Mesenchymal stem cell (in vitro differentiated cells and primary cell): Measurements from ENCODE around the gene NME7.

ENCODE experiments used
- DNase-seq: peaks from one replicate; pipeline ENCODE4 v3.0.0-alpha.2; 2013
- H2AFZ ChIP-seq: one replicate; pipeline ENCODE4 v1.6.1; 2013; ENCODE audit warnings: low read depth, mild to moderate bottlenecking, control low read depth, inconsistent platforms, low read length, moderate library complexity
- H2AK5ac ChIP-seq: 2 replicates; pipeline ENCODE4 v1.6.1; 2013; ENCODE audit warnings: low read length, moderate library complexity, mild to moderate bottlenecking, inconsistent platforms; ENCODE audit not compliant: severe bottlenecking
- H2BK120ac ChIP-seq: one replicate; pipeline ENCODE4 v1.6.1; 2013; ENCODE audit warnings: low read depth, mild to moderate bottlenecking, inconsistent platforms, low read length, moderate library complexity
- H2BK12ac ChIP-seq, 2 experiments: one replicate each; pipeline ENCODE4 v1.6.1; 2013; ENCODE audit warnings: inconsistent platforms in 2 of 2, low read length in 2 of 2, mild to moderate bottlenecking in 2 of 2, moderate library complexity in 2 of 2, control low read depth in 1 of 2
- H2BK15ac ChIP-seq: one replicate; pipeline ENCODE4 v1.6.1; 2013; ENCODE audit warnings: mild to moderate bottlenecking, low read depth, inconsistent platforms; ENCODE audit not compliant: poor library complexity, severe bottlenecking
- H2BK5ac ChIP-seq: 2 replicates; pipeline ENCODE4 v1.6.1; 2013; ENCODE audit warnings: low read depth, mild to moderate bottlenecking, low read length, control low read depth, inconsistent platforms; ENCODE audit not compliant: poor library complexity, severe bottlenecking
- H3K14ac ChIP-seq, 2 experiments: one replicate each; pipeline ENCODE4 v1.6.1; 2013; ENCODE audit warnings: inconsistent platforms in 2 of 2, low read length in 2 of 2, control low read depth in 1 of 2, mild to moderate bottlenecking in 1 of 2, moderate library complexity in 1 of 2
- H3K18ac ChIP-seq, 2 experiments: one replicate each; pipeline ENCODE4 v1.6.1; 2013; ENCODE audit warnings: inconsistent platforms in 2 of 2, low read length in 2 of 2, control low read depth in 1 of 2, low read depth in 1 of 2, mild to moderate bottlenecking in 1 of 2
- H3K23ac ChIP-seq, 2 experiments: one replicate each; pipeline ENCODE4 v1.6.1; 2013; ENCODE audit warnings: inconsistent platforms in 2 of 2, low read length in 2 of 2, mild to moderate bottlenecking in 2 of 2, moderate library complexity in 2 of 2, control low read depth in 1 of 2
- H3K27ac ChIP-seq: 2 replicates; pipeline ENCODE4 v1.5.1; 2013; ENCODE audit warnings: mild to moderate bottlenecking, moderate library complexity, low read length, control low read depth, inconsistent platforms; ENCODE audit not compliant: poor library complexity, severe bottlenecking
- H3K27me3 ChIP-seq, 2 experiments: 2 replicates each; pipeline versions ENCODE4 v1.6.1 to v1.7.0; 2013; ENCODE audit warnings: low read length in 2 of 2, mild to moderate bottlenecking in 2 of 2, moderate library complexity in 2 of 2, control low read depth in 1 of 2, inconsistent platforms in 1 of 2; ENCODE audit not compliant: control insufficient read depth in 1 of 2, insufficient read depth in 1 of 2
- H3K36me3 ChIP-seq, 2 experiments: 2 replicates each; pipeline versions ENCODE4 v1.6.1 to v1.7.0; 2013; ENCODE audit warnings: low read length in 2 of 2, control low read depth in 1 of 2, inconsistent platforms in 1 of 2, low read depth in 1 of 2, mild to moderate bottlenecking in 1 of 2; ENCODE audit not compliant: insufficient read depth in 2 of 2, control insufficient read depth in 1 of 2
- H3K4ac ChIP-seq, 2 experiments: one replicate each; pipeline ENCODE4 v1.6.1; 2013; ENCODE audit warnings: inconsistent platforms in 2 of 2, low read length in 2 of 2, mild to moderate bottlenecking in 2 of 2, moderate library complexity in 2 of 2, control low read depth in 1 of 2, low read depth in 1 of 2
- H3K4me1 ChIP-seq: 2 replicates; pipeline ENCODE4 v1.6.1; 2013; ENCODE audit warnings: low read depth, low read length, control low read depth; ENCODE audit not compliant: control insufficient read depth, insufficient read depth
- H3K4me2 ChIP-seq: 2 replicates; pipeline ENCODE4 v1.6.1; 2013; ENCODE audit warnings: low read length, mild to moderate bottlenecking, inconsistent platforms; ENCODE audit not compliant: poor library complexity, severe bottlenecking
- H3K4me3 ChIP-seq, 2 experiments: 2 replicates each; pipeline versions ENCODE4 v1.5.1 to v1.7.0; 2013; ENCODE audit warnings: low read length in 2 of 2, mild to moderate bottlenecking in 2 of 2, control low read depth in 1 of 2, low read depth in 1 of 2; ENCODE audit not compliant: insufficient read depth in 1 of 2
- H3K79me1 ChIP-seq: replicated peaks from 2 replicates; pipeline ENCODE4 v1.6.1; 2013; ENCODE audit warnings: mild to moderate bottlenecking, control low read depth, low read length, inconsistent platforms; ENCODE audit not compliant: poor library complexity, severe bottlenecking
- H3K9ac ChIP-seq: 2 replicates; pipeline ENCODE4 v1.7.0; 2013; ENCODE audit warnings: mild to moderate bottlenecking, low read length, moderate library complexity
- H3K9me3 ChIP-seq: 2 replicates; pipeline ENCODE4 v1.7.0; 2013; ENCODE audit warnings: mild to moderate bottlenecking, low read length; ENCODE audit not compliant: control insufficient read depth
- H4K8ac ChIP-seq: one replicate; pipeline ENCODE4 v1.6.1; 2013; ENCODE audit warnings: inconsistent platforms, mild to moderate bottlenecking, low read length, moderate library complexity
- H4K91ac ChIP-seq: one replicate; pipeline ENCODE4 v1.6.1; 2013; ENCODE audit warnings: mild to moderate bottlenecking, low read length, inconsistent platforms
- WGBS: methylation state at CpG from one replicate; pipeline ENCODE4 v1.1.7; 2013; ENCODE audit warnings: mixed read lengths; 5-methylcytosine and 5-hydroxymethylcytosine counted together

The NME7 gene

DNA sequence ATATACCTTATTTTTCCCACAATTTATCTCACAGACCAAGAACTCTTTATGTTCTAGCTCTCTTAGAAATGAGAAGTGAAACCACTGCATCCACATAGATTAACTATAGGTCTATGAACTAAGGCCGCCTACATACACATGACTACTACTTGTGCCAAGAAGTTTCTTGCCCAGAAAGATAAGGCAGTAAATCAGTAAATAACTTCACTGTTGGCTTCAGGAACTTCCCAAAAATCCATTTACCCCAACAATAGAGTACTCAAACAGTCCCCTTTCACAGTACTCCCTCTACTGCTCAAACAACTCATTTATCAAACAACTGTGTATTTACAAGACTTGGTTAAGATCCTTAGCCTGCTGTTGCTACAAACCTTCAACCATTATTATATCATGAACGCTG lies 96.5 kb downstream of the NME7 start:
- Histone ChIP-seq H3K4me1 (no peaks in the 10 kb centered on the region), H2AFZ (no peak overlapping the region), H4K91ac (no peak overlapping the region), H3K36me3 (no peaks in the 10 kb centered on the region), H3K18ac (no peak overlapping the region), H2BK12ac (no peak overlapping the region), H3K9me3 (no peaks in the 10 kb centered on the region), H3K4me3 (no peak overlapping the region), H2AK5ac (no peak overlapping the region), H3K27me3 (no peaks in the 10 kb centered on the region), H3K4ac (no peak overlapping the region), H3K23ac (no peak overlapping the region), H3K27ac (no peak overlapping the region), H2BK15ac (no peak overlapping the region), H2BK5ac (no peak overlapping the region), H3K79me1 (no peaks in the 10 kb centered on the region), H3K9ac (no peak overlapping the region), H3K14ac (no peak overlapping the region), H4K8ac (no peak overlapping the region), H3K4me2 (no peak overlapping the region), H2BK120ac (no peak overlapping the region)
- DNase-seq, result no peak
- 99% methylated on average over 2 of the region's 2 CpGs for WGBS

- Histone ChIP-seq H3K18ac (no peak overlapping the region), H2AK5ac (no peak overlapping the region), H2BK12ac (no peak overlapping the region), H3K27me3 (no peaks in the 10 kb centered on the region), H3K4me1 (no peaks in the 10 kb centered on the region), H4K8ac (no peak overlapping the region), H3K36me3 (no peaks in the 10 kb centered on the region), H3K23ac (no peak overlapping the region), H3K4me2 (no peak overlapping the region), H3K9me3 (no peaks in the 10 kb centered on the region), H3K14ac (no peak overlapping the region), H3K4me3 (no peak overlapping the region), H3K27ac (no peak overlapping the region), H3K4ac (no peak overlapping the region), H2BK15ac (no peak overlapping the region), H3K79me1 (peaks cover 10% of the 10 kb centered on the region), H2AFZ (no peak overlapping the region), H3K9ac (no peak overlapping the region), H2BK120ac (no peak overlapping the region), H4K91ac (no peak overlapping the region), H2BK5ac (no peak overlapping the region)
- WGBS, result 97% methylated on average over 1 of the region's 1 CpG
- DNase-seq, result no peak
Measured at GRCh38 chr1:169266133-169266532, 101.5 kb downstream of the NME7 start.

DNA sequence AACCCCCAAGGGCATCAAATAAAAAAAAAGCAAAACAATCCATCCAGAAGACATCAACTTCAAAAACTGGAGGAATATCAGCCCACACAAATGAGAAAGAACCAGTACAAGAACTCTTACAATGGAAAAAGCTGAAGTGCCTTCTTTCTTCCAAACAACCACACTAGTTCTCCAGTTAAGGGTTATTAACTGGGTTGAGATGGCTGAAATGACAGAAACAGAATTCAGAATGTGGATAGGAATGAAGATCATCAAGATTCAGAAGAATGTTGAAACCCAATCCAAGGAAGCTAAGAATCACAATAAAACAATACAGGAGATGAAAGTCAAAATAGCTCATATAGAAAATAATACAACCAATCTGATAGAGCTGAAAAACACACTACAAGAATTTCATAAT lies 104.5 kb downstream of the NME7 start:
- H3K27ac ChIP-seq, result no peak overlapping the region
- no peaks in the 10 kb centered on the region for H3K27me3 ChIP-seq
- no peak overlapping the region for H3K9ac ChIP-seq
- H2AK5ac ChIP-seq, result no peak overlapping the region
- H3K4me3 ChIP-seq, result no peak overlapping the region
- no peaks in the 10 kb centered on the region for H3K4me1 ChIP-seq
- H3K79me1 ChIP-seq, result peaks cover 12% of the 10 kb centered on the region
- H2AFZ ChIP-seq, result no peak overlapping the region
- H2BK120ac ChIP-seq, result no peak overlapping the region
- no peaks in the 10 kb centered on the region for H3K9me3 ChIP-seq
- no peak overlapping the region for H4K91ac ChIP-seq
- H3K4me2 ChIP-seq, result no peak overlapping the region
- H3K14ac ChIP-seq, result no peak overlapping the region
- H4K8ac ChIP-seq, result no peak overlapping the region
- DNase-seq, result no peak
- H3K36me3 ChIP-seq, result no peaks in the 10 kb centered on the region
- H3K18ac ChIP-seq, result no peak overlapping the region
- no peak overlapping the region for H3K4ac ChIP-seq
- H2BK5ac ChIP-seq, result no peak overlapping the region
- no peak overlapping the region for H2BK15ac ChIP-seq
- H3K23ac ChIP-seq, result no peak overlapping the region
- H2BK12ac ChIP-seq, result no peak overlapping the region

- H2AFZ ChIP-seq, result no peak overlapping the region
- H2BK15ac ChIP-seq, result no peak overlapping the region
- DNase-seq, result peak; percentile 44
- no peak overlapping the region for H3K14ac ChIP-seq
- no peak overlapping the region for H2BK5ac ChIP-seq
- H3K4me1 ChIP-seq, result no peaks in the 10 kb centered on the region
- no peak overlapping the region for H4K8ac ChIP-seq
- no peak overlapping the region for H3K4ac ChIP-seq
- H3K4me3 ChIP-seq, result no peak overlapping the region
- H3K27me3 ChIP-seq, result no peaks in the 10 kb centered on the region
- no peak overlapping the region for H2BK12ac ChIP-seq
- H3K18ac ChIP-seq, result no peak overlapping the region
- no peak overlapping the region for H3K23ac ChIP-seq
- no peak overlapping the region for H3K27ac ChIP-seq
- no peak overlapping the region for H3K4me2 ChIP-seq
- H3K79me1 ChIP-seq, result peaks cover 12% of the 10 kb centered on the region
- H3K9ac ChIP-seq, result no peak overlapping the region
- no peak overlapping the region for H2BK120ac ChIP-seq
- H4K91ac ChIP-seq, result no peak overlapping the region
- peaks cover 5% of the 10 kb centered on the region for H3K9me3 ChIP-seq
- H3K36me3 ChIP-seq, result peaks cover 0 to 4% of the 10 kb centered on the region in 2 experiments
- no peak overlapping the region for H2AK5ac ChIP-seq
- WGBS, result 93% methylated on average over 2 of the region's 2 CpGs
Measured at GRCh38 chr1:169261884-169262283, 105.7 kb downstream of the NME7 start.
